HepG2 (cell line): Measurements from ENCODE around the gene ANKRD11. TPM values are rescaled to one million over a fixed set of nuclear protein-coding genes. Genes with fewer than 3 reads are reported as not detected.

Experiments
- ATAC-seq: fragments of 200-7000 bp; cut with Tn5 transposase; 3 replicates; pipeline ENCODE4 v1.9.1; 2020; ENCODE audit warnings: mild to moderate bottlenecking, moderate library complexity
- BruUV-seq: library from RNA; stranded (reverse); fragments of 400-500 nt; replicated peaks from 2 replicates; lab custom pipeline; 2021; lab: Mats Ljungman, UMichigan
- CTCF ChIA-PET: fragments of 300-600 bp; formaldehyde crosslinking; extraction: SDS; loops from one replicate; lab custom pipeline; 2021; ENCODE audit warnings: low total read pairs, inconsistent platforms, low intra/inter-chr PET ratio; lab: Yijun Ruan, JAX
- POLR2A ChIA-PET: fragments of 350-600 bp; sonication (Branson Sonifier 250); formaldehyde crosslinking; loops from one replicate; lab custom pipeline; 2020; ENCODE audit warnings: antibody characterized with exemption, inconsistent platforms; lab: Yijun Ruan, JAX
- DNase-seq: peaks from one replicate; pipeline ENCODE4 v3.0.0-alpha.2; 2015; ENCODE audit warnings: low spot score
- FAIRE-seq: peaks from 3 replicates; lab custom pipeline; 2011; peaks lifted over from hg19 to GRCh38; lab: Jason Lieb, UNC
- H2AFZ ChIP-seq: one replicate; pipeline ENCODE4 v1.6.1; 2011; ENCODE audit warnings: low read length, inconsistent platforms
- H3K27ac ChIP-seq: fragments of 300-600 bp; 3 replicates; pipeline ENCODE4 v1.8.0; 2011; ENCODE audit warnings: mixed run types, mild to moderate bottlenecking, mixed read lengths, low read length, inconsistent platforms; ENCODE audit not compliant: insufficient read depth; ENCODE audit errors: extremely low read length
- H3K27me3 ChIP-seq, 2 experiments: fragments of 200-600 bp in 1 of 2; 2 replicates in 1 of 2; 3 replicates in 1 of 2; pipeline versions ENCODE4 v1.6.0 to v1.8.0; 2011; ENCODE audit warnings: low read length in 2 of 2, mild to moderate bottlenecking in 2 of 2, moderate library complexity in 2 of 2, inconsistent platforms in 1 of 2; ENCODE audit not compliant: insufficient read depth in 2 of 2, control insufficient read depth in 1 of 2
- H3K36me3 ChIP-seq, 2 experiments: fragments of 200-600 bp in 1 of 2; replicated peaks in 1 of 2; 2 replicates in 1 of 2; 3 replicates in 1 of 2; pipeline versions ENCODE4 v1.5.1 to v1.8.0; 2011; ENCODE audit warnings: low read length in 2 of 2, inconsistent platforms in 1 of 2; ENCODE audit not compliant: insufficient read depth in 2 of 2, control insufficient read depth in 1 of 2
- H3K4me1 ChIP-seq: 2 replicates; pipeline ENCODE4 v1.5.1; 2012; ENCODE audit warnings: low read length, inconsistent platforms; ENCODE audit not compliant: insufficient read depth
- H3K4me2 ChIP-seq: 2 replicates; pipeline ENCODE4 v1.6.0; 2011; ENCODE audit warnings: low read depth, low read length, inconsistent platforms
- H3K4me3 ChIP-seq, 3 experiments: fragments of 200-600 bp in 1 of 3; sonication (generic), shearing (Covaris generic) in 1 of 3; replicated peaks in 1 of 3; 2 replicates each; pipeline ENCODE4 v1.5.1; 2011 to 2016; ENCODE audit warnings: low read length in 3 of 3, inconsistent platforms in 2 of 3, low read depth in 2 of 3, mild to moderate bottlenecking in 2 of 3, control low read depth in 1 of 3, mixed read lengths in 1 of 3; ENCODE audit not compliant: insufficient read depth in 1 of 3
- H3K79me2 ChIP-seq: one replicate; pipeline ENCODE4 v1.6.1; 2011; ENCODE audit warnings: low read length, inconsistent platforms; ENCODE audit not compliant: insufficient read depth
- H3K9ac ChIP-seq: 2 replicates; pipeline ENCODE4 v1.6.0; 2011; ENCODE audit warnings: mild to moderate bottlenecking, low read depth, low read length, inconsistent platforms; ENCODE audit not compliant: insufficient read depth
- H3K9me3 ChIP-seq: 2 replicates; pipeline ENCODE4 v1.5.1; 2012; ENCODE audit warnings: mild to moderate bottlenecking, low read length
- H4K20me1 ChIP-seq: 2 replicates; pipeline ENCODE4 v1.6.0; 2011; ENCODE audit warnings: inconsistent platforms, mild to moderate bottlenecking, low read length, moderate library complexity; ENCODE audit not compliant: insufficient read depth
- DZIP1 ChIP-seq: sonication (generic); formaldehyde crosslinking; IDR thresholded peaks from 2 replicates; pipeline ENCODE4 v1.5.0; 2020; ENCODE audit warnings: mild to moderate bottlenecking, missing genetic modification reagents
- HCFC1 ChIP-seq: fragments of 150-350 bp; IDR thresholded peaks from 2 replicates; pipeline ENCODE4 v1.6.1; 2014; ENCODE audit warnings: low read depth, low read length
- PHB2 ChIP-seq: fragments of 450-650 bp; IDR thresholded peaks from 2 replicates; pipeline ENCODE4 v1.6.1; 2018; ENCODE audit not compliant: partially characterized antibody
- POLR2AphosphoS2 ChIP-seq: IDR thresholded peaks from 2 replicates; pipeline ENCODE4 v1.6.1; 2011; ENCODE audit warnings: low read depth, low read length, improper control_type of control experiment
- SAFB2 ChIP-seq: sonication (generic); formaldehyde crosslinking; IDR thresholded peaks from 2 replicates; pipeline ENCODE4 v1.5.1; 2020; ENCODE audit warnings: missing genetic modification reagents, low read depth, mild to moderate bottlenecking, borderline replicate concordance
- SNRNP70 ChIP-seq: fragments of 200-400 bp; formaldehyde crosslinking; IDR thresholded peaks from 2 replicates; pipeline ENCODE4 v1.6.1; 2017; ENCODE audit warnings: mild to moderate bottlenecking, low read depth, low read length, moderate library complexity
- SP1 ChIP-seq, 2 experiments: fragments of 450-650 bp in 1 of 2; sonication (generic) in 1 of 2; formaldehyde crosslinking in 1 of 2; IDR thresholded peaks; 2 replicates each; pipeline versions ENCODE4 v1.4.0 to v1.6.1; 2016 to 2020; ENCODE audit warnings: missing genetic modification reagents in 1 of 2
- SRF ChIP-seq: IDR thresholded peaks from 2 replicates; pipeline ENCODE4 v1.6.1; 2011; ENCODE audit warnings: mild to moderate bottlenecking, low read depth, low read length, moderate library complexity
- ZBTB7B ChIP-seq: sonication (generic); formaldehyde crosslinking; IDR thresholded peaks from 2 replicates; pipeline ENCODE4 v1.4.0; 2020; ENCODE audit warnings: missing genetic modification reagents
- ZMYM3 ChIP-seq: sonication (generic); formaldehyde crosslinking; IDR thresholded peaks from 2 replicates; pipeline ENCODE4 v1.5.1; 2020; ENCODE audit warnings: mild to moderate bottlenecking, missing genetic modification reagents
- ZNF17 ChIP-seq: sonication (generic); formaldehyde crosslinking; IDR thresholded peaks from 2 replicates; pipeline ENCODE4 v1.5.0; 2020; ENCODE audit warnings: mild to moderate bottlenecking, missing genetic modification reagents
- ZNF329 ChIP-seq: sonication (generic); formaldehyde crosslinking; IDR thresholded peaks from 2 replicates; pipeline ENCODE4 v1.9.0; 2021; ENCODE audit warnings: low read depth, mild to moderate bottlenecking, missing genetic modification reagents
- WGBS: methylation state at CpG from one replicate; pipeline ENCODE4 v1.1.6; 2017; ENCODE audit warnings: low lambda C conversion rate; 5-methylcytosine and 5-hydroxymethylcytosine counted together
- in situ Hi-C: cut with HindIII; loops from 2 replicates; pipeline ENCODE4 v1.10.0; 2017; ENCODE audit warnings: low pct_unique_long_range_greater_than_20kb; ENCODE audit not compliant: extremely low pct_ligation_motif_present
- intact Hi-C: fragments of 100-400 bp; cut with micrococcal nuclease; formaldehyde crosslinking; loops from one replicate; pipeline ENCODE4 v1.10.0; 2022; ENCODE audit not compliant: unreplicated experiment
- polyA plus RNA-seq, 8 experiments: library from polyadenylated mRNA; depleted of rRNA in 3 of 8; stranded (reverse) in 7 of 8; unstranded in 1 of 8; fragments of >200 nt; fragmentation: Illumina TruSeq in 4 of 8; extraction: Trizol in 4 of 8; gene quantifications; 2 replicates each; pipeline versions ENCODE4 v1.2.1 to v1.2.3, GENCODE V29; 2011 to 2016; ENCODE audit warnings: low read depth in 4 of 8, missing spikeins in 1 of 8, mixed read lengths in 1 of 8; ENCODE audit not compliant: insufficient read depth in 1 of 8
- total RNA-seq, 5 experiments: library from RNA; depleted of rRNA; stranded (reverse); fragments of >200 nt; fragmentation: Illumina TruSeq; extraction: Trizol; gene quantifications; 2 replicates each; pipeline ENCODE4 v1.2.3, GENCODE V29; 2016; ENCODE audit warnings: low read depth in 1 of 5

The ANKRD11 gene
- total and polyA plus RNA-seq, 2 of the 13 experiments (the other 11 are each of a cell fraction or from before 2014, with no cell fraction given) = 21.4 to 38.4 TPM

GRCh38 chr16:89341279-89341678 lies 149.1 kb downstream of the ANKRD11 start:
- Histone ChIP-seq H3K4me3 (no peak overlapping the region), H3K4me1 (peaks cover 59% of the 10 kb centered on the region), H3K9ac (no peak overlapping the region), H3K27me3 (no peaks in the 10 kb centered on the region), H3K27ac (peak overlapping the region; percentile 14), H2AFZ (no peak overlapping the region), H4K20me1 (peaks cover 85% of the 10 kb centered on the region), H3K4me2 (no peak overlapping the region), H3K79me2 (peaks cover 98% of the 10 kb centered on the region), H3K9me3 (no peaks in the 10 kb centered on the region), H3K36me3 (peaks cover 0 to 5% of the 10 kb centered on the region in 2 experiments; a peak in 2 of 5 replicates)
- DNase-seq (no peak), ATAC-seq (no peak), FAIRE-seq (no peak)
- CTCF ChIA-PET = no interaction called here
- intact Hi-C loops (no loop called here), in situ Hi-C loops (no loop called here)
- TF ChIP-seq SAFB2 (CRISPR knock-in tag) (no peak), ZMYM3 (no peak), POLR2AphosphoS2 (no peak), ZNF329 (no peak), DZIP1 (CRISPR knock-in tag) (no peak), ZBTB7B (CRISPR knock-in tag) (no peak), ZNF17 (CRISPR knock-in tag) (no peak), PHB2 (no peak), SNRNP70 (no peak), SRF (no peak), SP1 (IDR thresholded peaks at IDR 0.05) (no peak), SP1 (CRISPR knock-in tag; IDR thresholded peaks at IDR 0.05) (no peak), HCFC1 (no peak)
- WGBS = 90% methylated on average over 7 of the region's 7 CpGs
- POLR2A ChIA-PET = interaction anchor here (1.0 kb wide), 1 partner anchor 468 kb away, joined by 4 read pairs; no protein-coding TSS in a partner anchor
- no TSS peak for BruUV-seq
